ENCODE results near the gene ADAMTSL1.

DNA sequence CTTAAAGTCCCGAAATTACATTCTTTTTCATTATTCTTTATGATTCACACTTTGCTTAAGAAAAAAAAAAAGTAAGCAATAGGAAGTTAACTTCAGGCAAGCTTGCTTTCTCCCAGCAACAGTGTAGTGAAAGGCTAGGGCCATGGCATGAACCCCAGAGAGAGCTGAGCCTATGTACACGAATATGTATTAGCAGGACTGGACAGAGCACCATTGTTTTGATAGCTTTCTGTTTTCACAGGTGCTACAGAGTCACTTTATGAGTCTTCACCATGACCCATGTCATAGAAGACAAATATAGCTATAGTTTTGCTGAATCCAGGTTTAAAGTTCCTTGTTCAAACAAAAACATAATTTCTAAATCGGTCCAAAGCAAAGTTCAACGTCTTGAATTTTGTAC lies 199.2 kb downstream of the ADAMTSL1 start:
- TF ChIP-seq, protein P1, sequence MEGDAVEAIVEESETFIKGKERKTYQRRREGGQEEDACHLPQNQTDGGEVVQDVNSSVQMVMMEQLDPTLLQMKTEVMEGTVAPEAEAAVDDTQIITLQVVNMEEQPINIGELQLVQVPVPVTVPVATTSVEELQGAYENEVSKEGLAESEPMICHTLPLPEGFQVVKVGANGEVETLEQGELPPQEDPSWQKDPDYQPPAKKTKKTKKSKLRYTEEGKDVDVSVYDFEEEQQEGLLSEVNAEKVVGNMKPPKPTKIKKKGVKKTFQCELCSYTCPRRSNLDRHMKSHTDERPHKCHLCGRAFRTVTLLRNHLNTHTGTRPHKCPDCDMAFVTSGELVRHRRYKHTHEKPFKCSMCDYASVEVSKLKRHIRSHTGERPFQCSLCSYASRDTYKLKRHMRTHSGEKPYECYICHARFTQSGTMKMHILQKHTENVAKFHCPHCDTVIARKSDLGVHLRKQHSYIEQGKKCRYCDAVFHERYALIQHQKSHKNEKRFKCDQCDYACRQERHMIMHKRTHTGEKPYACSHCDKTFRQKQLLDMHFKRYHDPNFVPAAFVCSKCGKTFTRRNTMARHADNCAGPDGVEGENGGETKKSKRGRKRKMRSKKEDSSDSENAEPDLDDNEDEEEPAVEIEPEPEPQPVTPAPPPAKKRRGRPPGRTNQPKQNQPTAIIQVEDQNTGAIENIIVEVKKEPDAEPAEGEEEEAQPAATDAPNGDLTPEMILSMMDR (conservative IDR thresholded peaks at IDR 0.05; ENCODE audit: low read depth in 2 of 2): no peak
- TF ChIP-seq POLR2AphosphoS5 (IDR thresholded peaks at IDR 0.05; ENCODE audit: low read depth) (no peak), EZH2 (IDR thresholded peaks at IDR 0.05; ENCODE audit: low read depth, unreplicated experiment) (no peak)
